Loucy (cell line): ENCODE results near the gene CTNNA2.

Experiments used
- H2AFZ ChIP-seq: fragments of 200-600 bp; sonication (generic); 2 replicates; pipeline ENCODE4 v1.6.0; 2016; ENCODE audit warnings: antibody characterized with exemption, mild to moderate bottlenecking, low read length, moderate library complexity
- H3F3A ChIP-seq: fragments of 200-600 bp; 2 replicates; pipeline ENCODE4 v1.6.0; 2016; ENCODE audit warnings: antibody characterized with exemption, low read depth, mild to moderate bottlenecking
- H3K27me3 ChIP-seq: fragments of 200-600 bp; sonication (generic); 2 replicates; pipeline ENCODE4 v1.6.1; 2014; ENCODE audit warnings: low read length, mild to moderate bottlenecking; ENCODE audit not compliant: insufficient read depth, poor library complexity, severe bottlenecking
- H3K36me3 ChIP-seq: fragments of 200-600 bp; sonication (generic); 2 replicates; pipeline ENCODE4 v1.6.1; 2016; ENCODE audit warnings: low read length; ENCODE audit not compliant: insufficient read depth
- H3K4me1 ChIP-seq: fragments of 200-600 bp; sonication (generic); 2 replicates; pipeline ENCODE4 v1.5.1; 2014; ENCODE audit warnings: low read length, mild to moderate bottlenecking; ENCODE audit not compliant: insufficient read depth, poor library complexity, severe bottlenecking
- H3K4me2 ChIP-seq: fragments of 200-600 bp; sonication (generic); 2 replicates; pipeline ENCODE4 v1.6.0; 2014; ENCODE audit warnings: antibody characterized with exemption, low read length, low read depth, mild to moderate bottlenecking; ENCODE audit not compliant: poor library complexity, severe bottlenecking
- H3K4me3 ChIP-seq: fragments of 200-600 bp; sonication (generic); 2 replicates; pipeline ENCODE4 v1.5.1; 2014; ENCODE audit warnings: low read length, mild to moderate bottlenecking, mixed read lengths; ENCODE audit not compliant: poor library complexity, severe bottlenecking
- H3K79me2 ChIP-seq: fragments of 200-600 bp; sonication (generic); 2 replicates; pipeline ENCODE4 v1.6.1; 2014; ENCODE audit warnings: low read length; ENCODE audit not compliant: insufficient read depth
- H3K9ac ChIP-seq: fragments of 200-600 bp; sonication (generic); 2 replicates; pipeline ENCODE4 v1.6.0; 2014; ENCODE audit warnings: mild to moderate bottlenecking, low read depth, low read length, moderate library complexity; ENCODE audit not compliant: poor library complexity, severe bottlenecking
- H3K9me2 ChIP-seq: fragments of 200-600 bp; sonication (generic); replicated peaks from 2 replicates; pipeline ENCODE4 v1.6.1; 2016; ENCODE audit warnings: low read depth, low read length, mixed read lengths
- H3K9me3 ChIP-seq: fragments of 200-600 bp; sonication (generic); 2 replicates; pipeline ENCODE4 v1.6.1; 2014; ENCODE audit warnings: mild to moderate bottlenecking, antibody characterized with exemption, low read length, low read depth; ENCODE audit not compliant: insufficient read depth
- H4K20me1 ChIP-seq: fragments of 200-600 bp; sonication (generic); 2 replicates; pipeline ENCODE4 v1.6.0; 2014; ENCODE audit warnings: antibody characterized with exemption, low read length, mild to moderate bottlenecking; ENCODE audit not compliant: insufficient read depth, poor library complexity, severe bottlenecking
- EZH2phosphoT487 ChIP-seq: fragments of 200-600 bp; IDR thresholded peaks from 2 replicates; pipeline ENCODE4 v1.6.1; 2018; ENCODE audit warnings: antibody characterized with exemption, mild to moderate bottlenecking, moderate library complexity, borderline replicate concordance
- TF ChIP-seq, protein P1 (sequence below): fragments of 200-600 bp; sonication (generic); conservative IDR thresholded peaks from 2 replicates; pipeline ENCODE4 v1.5.1; 2014; ENCODE audit warnings: mild to moderate bottlenecking, antibody characterized with exemption, low read length

CTNNA2 gene

DNA sequence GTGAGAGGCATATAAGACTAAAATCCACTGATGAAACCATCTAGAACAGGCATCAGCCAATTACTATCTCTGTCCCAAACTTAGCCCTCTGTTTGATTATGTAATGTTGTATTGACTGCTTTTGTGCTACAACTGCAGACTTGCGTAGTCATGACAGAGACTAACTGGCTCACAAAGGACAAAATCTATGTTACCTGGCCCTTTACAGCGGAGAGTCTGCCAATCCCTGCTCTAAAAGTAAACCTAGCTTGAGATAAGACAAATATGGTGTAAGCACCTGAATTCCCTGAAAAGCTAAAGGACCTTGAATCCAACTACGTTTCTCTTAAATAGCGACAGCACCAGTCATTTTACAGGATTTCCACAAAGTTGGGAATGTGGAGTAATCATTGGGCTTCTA is 894.5 kb downstream of the CTNNA2 start:
- TF ChIP-seq EZH2phosphoT487, result no peak
- TF ChIP-seq, protein P1, sequence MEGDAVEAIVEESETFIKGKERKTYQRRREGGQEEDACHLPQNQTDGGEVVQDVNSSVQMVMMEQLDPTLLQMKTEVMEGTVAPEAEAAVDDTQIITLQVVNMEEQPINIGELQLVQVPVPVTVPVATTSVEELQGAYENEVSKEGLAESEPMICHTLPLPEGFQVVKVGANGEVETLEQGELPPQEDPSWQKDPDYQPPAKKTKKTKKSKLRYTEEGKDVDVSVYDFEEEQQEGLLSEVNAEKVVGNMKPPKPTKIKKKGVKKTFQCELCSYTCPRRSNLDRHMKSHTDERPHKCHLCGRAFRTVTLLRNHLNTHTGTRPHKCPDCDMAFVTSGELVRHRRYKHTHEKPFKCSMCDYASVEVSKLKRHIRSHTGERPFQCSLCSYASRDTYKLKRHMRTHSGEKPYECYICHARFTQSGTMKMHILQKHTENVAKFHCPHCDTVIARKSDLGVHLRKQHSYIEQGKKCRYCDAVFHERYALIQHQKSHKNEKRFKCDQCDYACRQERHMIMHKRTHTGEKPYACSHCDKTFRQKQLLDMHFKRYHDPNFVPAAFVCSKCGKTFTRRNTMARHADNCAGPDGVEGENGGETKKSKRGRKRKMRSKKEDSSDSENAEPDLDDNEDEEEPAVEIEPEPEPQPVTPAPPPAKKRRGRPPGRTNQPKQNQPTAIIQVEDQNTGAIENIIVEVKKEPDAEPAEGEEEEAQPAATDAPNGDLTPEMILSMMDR, result no peak
- Histone ChIP-seq H3K9ac (no peak overlapping the region), H3K79me2 (no peaks in the 10 kb centered on the region), H3K27me3 (no peaks in the 10 kb centered on the region), H3K36me3 (no peaks in the 10 kb centered on the region), H3K4me1 (no peaks in the 10 kb centered on the region), H3K4me3 (no peak overlapping the region), H3K9me3 (no peaks in the 10 kb centered on the region), H3K4me2 (no peak overlapping the region), H4K20me1 (no peaks in the 10 kb centered on the region), H3K9me2 (no peaks in the 10 kb centered on the region), H3F3A (no peaks in the 10 kb centered on the region), H2AFZ (no peak overlapping the region)

DNA sequence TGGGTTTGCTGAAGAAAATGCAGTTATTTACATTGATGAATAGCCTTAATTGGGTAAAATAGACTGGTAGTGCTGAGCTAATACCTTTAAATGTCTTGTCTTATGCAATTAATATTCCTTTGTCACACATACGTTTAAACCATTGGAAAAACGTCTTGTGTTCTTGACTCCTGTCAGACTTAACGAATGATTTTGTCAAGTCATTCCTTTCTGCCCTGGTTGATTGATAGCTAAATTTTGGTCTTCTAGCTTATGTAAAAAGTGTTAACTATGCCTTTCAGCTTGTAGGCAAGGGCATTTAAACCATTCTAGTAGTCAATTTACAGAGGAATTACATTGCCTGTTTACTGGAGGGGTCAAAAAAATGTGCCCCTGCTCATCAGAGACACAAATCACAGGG is 897.5 kb downstream of the CTNNA2 start:
- Histone ChIP-seq H3K79me2 (no peaks in the 10 kb centered on the region), H3K36me3 (no peaks in the 10 kb centered on the region), H3F3A (no peaks in the 10 kb centered on the region), H3K4me2 (no peak overlapping the region), H3K9ac (no peak overlapping the region), H3K9me2 (no peaks in the 10 kb centered on the region), H3K9me3 (no peaks in the 10 kb centered on the region), H2AFZ (no peak overlapping the region), H3K4me3 (no peak overlapping the region), H3K27me3 (no peaks in the 10 kb centered on the region), H3K4me1 (no peaks in the 10 kb centered on the region), H4K20me1 (no peaks in the 10 kb centered on the region)
- TF ChIP-seq, protein P1, result no peak
- TF ChIP-seq EZH2phosphoT487, result no peak

DNA sequence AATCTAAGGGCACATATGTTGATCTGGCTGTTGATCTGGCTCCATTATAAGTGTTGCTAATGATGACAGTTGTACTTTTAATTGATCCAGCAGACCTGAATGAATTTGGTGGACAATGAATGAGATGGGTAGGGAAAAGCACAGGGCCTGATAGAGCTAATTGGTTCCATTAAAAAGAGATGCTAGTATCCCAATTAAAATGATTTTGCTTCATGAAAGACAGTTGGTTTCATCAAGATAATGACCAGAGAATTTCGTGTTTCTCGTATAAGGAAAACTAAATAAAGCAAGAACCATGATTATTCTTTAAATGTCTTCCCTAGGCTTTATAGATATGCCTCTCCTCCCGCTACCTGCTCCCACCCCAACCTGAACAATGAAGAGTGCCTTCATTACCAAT is 900.3 kb downstream of the CTNNA2 start:
- Histone ChIP-seq H2AFZ (no peak overlapping the region), H4K20me1 (no peaks in the 10 kb centered on the region), H3K9me3 (no peaks in the 10 kb centered on the region), H3K4me2 (no peak overlapping the region), H3K4me1 (no peaks in the 10 kb centered on the region), H3K79me2 (no peaks in the 10 kb centered on the region), H3K9ac (no peak overlapping the region), H3K36me3 (no peaks in the 10 kb centered on the region), H3K27me3 (no peaks in the 10 kb centered on the region), H3K4me3 (no peak overlapping the region), H3F3A (no peaks in the 10 kb centered on the region), H3K9me2 (no peaks in the 10 kb centered on the region)
- TF ChIP-seq, protein P1, result no peak
- TF ChIP-seq EZH2phosphoT487, result no peak
